Measurements from ENCODE around the gene MAP3K5. TPM values are rescaled to one million over a fixed set of nuclear protein-coding genes. Genes with fewer than 3 reads are reported as not detected.

The MAP3K5 gene
- total and polyA plus RNA-seq, 3 donors from 2014 or later: 21.3 to 55.3 (median 46.1) TPM

GRCh38 chr6:136510782-136511181 is 281.5 kb downstream of the MAP3K5 start:
- no peak for TF ChIP-seq POLR2A (IDR thresholded peaks at IDR 0.05)
- TF ChIP-seq, protein P1, sequence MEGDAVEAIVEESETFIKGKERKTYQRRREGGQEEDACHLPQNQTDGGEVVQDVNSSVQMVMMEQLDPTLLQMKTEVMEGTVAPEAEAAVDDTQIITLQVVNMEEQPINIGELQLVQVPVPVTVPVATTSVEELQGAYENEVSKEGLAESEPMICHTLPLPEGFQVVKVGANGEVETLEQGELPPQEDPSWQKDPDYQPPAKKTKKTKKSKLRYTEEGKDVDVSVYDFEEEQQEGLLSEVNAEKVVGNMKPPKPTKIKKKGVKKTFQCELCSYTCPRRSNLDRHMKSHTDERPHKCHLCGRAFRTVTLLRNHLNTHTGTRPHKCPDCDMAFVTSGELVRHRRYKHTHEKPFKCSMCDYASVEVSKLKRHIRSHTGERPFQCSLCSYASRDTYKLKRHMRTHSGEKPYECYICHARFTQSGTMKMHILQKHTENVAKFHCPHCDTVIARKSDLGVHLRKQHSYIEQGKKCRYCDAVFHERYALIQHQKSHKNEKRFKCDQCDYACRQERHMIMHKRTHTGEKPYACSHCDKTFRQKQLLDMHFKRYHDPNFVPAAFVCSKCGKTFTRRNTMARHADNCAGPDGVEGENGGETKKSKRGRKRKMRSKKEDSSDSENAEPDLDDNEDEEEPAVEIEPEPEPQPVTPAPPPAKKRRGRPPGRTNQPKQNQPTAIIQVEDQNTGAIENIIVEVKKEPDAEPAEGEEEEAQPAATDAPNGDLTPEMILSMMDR (IDR thresholded peaks at IDR 0.05): no peak
- intact Hi-C loops (cut with DNase I; ENCODE audit: low total_unique reads): no loop called here
- H3K4me1 ChIP-seq: peaks cover 6% of the 10 kb centered on the region
- WGBS, 2 donors: 91 to 97% methylated on average over 4 of the region's 4 CpGs
- no peak overlapping the region for H3K4me3 ChIP-seq
- no peak overlapping the region for H3K27ac ChIP-seq
- H3K36me3 ChIP-seq (ENCODE audit: low read depth, missing control alignments): no peaks in the 10 kb centered on the region
- H3K9me3 ChIP-seq: no peaks in the 10 kb centered on the region
- DNase-seq: no peak
- H3K27me3 ChIP-seq: no peaks in the 10 kb centered on the region

- Histone ChIP-seq H3K9me3 (no peaks in the 10 kb centered on the region), H3K36me3 (ENCODE audit: low read depth, missing control alignments) (no peaks in the 10 kb centered on the region), H3K27me3 (no peaks in the 10 kb centered on the region), H3K27ac (no peak overlapping the region), H3K4me1 (peaks cover 6% of the 10 kb centered on the region), H3K4me3 (no peak overlapping the region)
- 90 to 92% methylated on average over 5 of the region's 5 CpGs for WGBS, 2 donors
- intact Hi-C loops (cut with DNase I; ENCODE audit: low total_unique reads): no loop called here
- TF ChIP-seq POLR2A (IDR thresholded peaks at IDR 0.05): no peak
- TF ChIP-seq, protein P1 (IDR thresholded peaks at IDR 0.05): no peak
- no peak for DNase-seq
Measured at GRCh38 chr6:136510299-136510698, 282.0 kb downstream of the MAP3K5 start.

DNA sequence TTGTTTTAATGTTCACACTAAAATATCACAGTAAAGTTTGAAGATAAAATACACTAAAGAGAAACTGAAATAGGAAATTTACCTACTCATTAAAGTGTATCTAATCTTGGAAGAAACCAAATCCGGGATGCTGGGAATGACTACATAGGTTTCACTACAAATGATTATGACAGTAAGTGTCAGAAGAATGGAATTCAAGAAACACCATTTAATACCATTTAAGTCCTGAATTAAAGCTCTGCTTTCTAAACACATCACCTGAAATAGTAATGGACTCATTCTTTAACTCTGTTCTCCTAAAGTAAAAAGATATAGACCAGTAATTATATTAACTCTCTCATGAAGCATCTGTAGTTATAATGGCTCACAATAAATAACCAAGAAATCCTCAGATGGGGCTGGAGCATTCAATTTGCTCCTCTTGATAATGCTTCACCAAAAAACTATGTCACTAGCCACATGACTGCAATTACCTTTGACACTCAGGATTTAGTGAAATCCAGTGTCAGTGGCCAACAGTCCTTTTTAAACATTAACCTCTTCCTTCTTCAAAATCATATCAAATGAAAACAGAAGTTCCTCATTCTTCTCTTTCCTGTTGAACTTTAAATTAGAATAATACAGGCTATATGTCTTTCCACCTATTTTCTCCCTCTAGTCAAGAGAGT is 283.4 kb downstream of the MAP3K5 start:
- TF ChIP-seq, protein P1 (IDR thresholded peaks at IDR 0.05): no peak
- no peak for TF ChIP-seq POLR2A (IDR thresholded peaks at IDR 0.05)
- Histone ChIP-seq H3K27me3 (no peaks in the 10 kb centered on the region), H3K36me3 (ENCODE audit: low read depth, missing control alignments) (no peaks in the 10 kb centered on the region), H3K4me1 (peaks cover 6% of the 10 kb centered on the region), H3K9me3 (no peaks in the 10 kb centered on the region), H3K27ac (no peak overlapping the region), H3K4me3 (no peak overlapping the region)
- intact Hi-C loops (cut with DNase I; ENCODE audit: low total_unique reads): no loop called here
- no peak for DNase-seq
- 81 to 86% methylated on average over 1 of the region's 1 CpG for WGBS, 2 donors

Small RNA genes within 50 kb of the gene (small RNA-seq; reads per million reads assigned to genes)
- 0 reads per million in 2 donors for gene RNA5SP219

Other genes starting within 250 kb of the MAP3K5 start
- gene MAP7, start 242.1 kb downstream of the MAP3K5 start, total RNA-seq: 10 to 100 TPM; 38.5 to 48.7 TPM
- gene MAP7, start 242.1 kb downstream of the MAP3K5 start, polyA plus RNA-seq (ENCODE audit: insufficient read depth, low read depth, low replicate concordance): 61.4 TPM
- 10 to 100 TPM; 16.6 to 18.5 TPM for gene PEX7, start 30.1 kb upstream of the MAP3K5 start, total RNA-seq
- 28.6 TPM for gene PEX7, start 30.1 kb upstream of the MAP3K5 start, polyA plus RNA-seq (ENCODE audit: insufficient read depth, low read depth, low replicate concordance)
- not detected for gene SLC35D3, start 129.8 kb upstream of the MAP3K5 start, total RNA-seq
- not detected for gene SLC35D3, start 129.8 kb upstream of the MAP3K5 start, polyA plus RNA-seq (ENCODE audit: insufficient read depth, low read depth, low replicate concordance)